ENCODE measurements around the gene PTCD3. TPM values are rescaled to one million over a fixed set of nuclear protein-coding genes. Genes with fewer than 3 reads are reported as not detected.

Gene PTCD3
- total RNA-seq, 1 donor from 2014 or later, result 47.8 TPM

DNA sequence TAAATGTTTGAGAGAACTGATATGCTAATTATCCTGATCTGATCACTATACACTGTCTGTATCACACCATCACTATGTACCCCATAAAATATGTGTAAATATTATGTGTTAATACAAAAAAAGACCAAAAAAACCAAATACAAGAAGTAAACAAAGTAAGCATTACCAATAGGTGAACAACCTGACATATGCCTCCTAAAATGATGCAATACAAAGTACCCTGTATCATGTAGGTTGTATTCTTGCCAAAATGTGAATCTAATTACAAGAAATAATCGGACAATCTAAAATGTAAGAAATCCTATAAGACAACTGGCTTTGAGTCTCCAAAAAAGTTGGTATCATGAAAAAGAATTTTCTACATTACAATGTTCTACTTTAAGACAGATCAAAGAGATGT lies 8.1 kb upstream of the PTCD3 start:
- TF ChIP-seq CTCF (conservative IDR thresholded peaks at IDR 0.05; ENCODE audit: low read depth, low read length), result no peak
- no peak for DNase-seq (ENCODE audit: low read depth)
- H3K4me3 ChIP-seq (ENCODE audit: low read depth, low read length), result no peak overlapping the region

GRCh38 chr2:86102157-86102556 lies 3.9 kb upstream of the PTCD3 start:
- no peak for TF ChIP-seq CTCF (conservative IDR thresholded peaks at IDR 0.05; ENCODE audit: low read depth, low read length)
- H3K4me3 ChIP-seq (ENCODE audit: low read depth, low read length), result no peak overlapping the region
- DNase-seq (ENCODE audit: low read depth), result no peak

DNA sequence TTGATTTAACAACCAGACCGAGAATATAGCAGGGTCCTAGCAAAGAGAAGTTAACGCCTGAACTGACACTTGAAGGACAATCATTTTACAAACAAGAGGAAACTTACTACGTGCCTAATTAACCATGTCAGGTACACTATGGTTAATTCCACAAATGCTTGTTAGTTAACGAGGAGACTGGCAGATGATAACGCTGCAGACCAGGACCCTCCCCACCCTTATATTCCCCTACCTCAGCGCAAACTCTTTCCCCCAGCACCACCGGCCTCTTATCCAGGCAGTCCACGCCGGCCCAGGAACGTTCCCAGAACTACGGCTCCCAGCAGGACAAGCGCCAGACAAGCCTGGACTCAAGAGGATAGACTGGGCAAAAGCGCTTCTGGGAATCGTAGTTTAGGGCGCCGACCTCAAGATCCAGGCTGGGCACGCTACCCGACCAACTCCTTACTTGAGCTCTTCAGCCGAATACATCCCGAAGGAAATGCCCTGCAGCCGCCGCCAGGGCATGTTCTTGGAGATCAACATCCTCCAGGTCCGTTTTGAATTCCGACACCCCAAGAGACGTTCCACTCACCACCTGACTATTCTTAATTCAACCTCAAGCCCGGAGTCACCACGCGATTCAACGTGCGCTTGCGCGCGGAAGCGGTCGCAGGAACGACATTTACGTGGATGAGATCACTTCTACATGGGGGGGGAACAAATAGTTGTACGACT lies 625 bp upstream of the PTCD3 start, which contains the start of gene POLR1A:
Gene POLR1A, minus strand, starts transcription at position 635 of the 717 bp plus-strand sequence. Its CDS starts 110 bp downstream, at position 525.
- TF ChIP-seq CTCF (conservative IDR thresholded peaks at IDR 0.05; ENCODE audit: low read depth, low read length), result no peak
- H3K4me3 ChIP-seq (ENCODE audit: low read depth, low read length), result peak within 1 kb of the TSS; percentile 76
- DNase-seq (ENCODE audit: low read depth), result peak; percentile 91

DNA sequence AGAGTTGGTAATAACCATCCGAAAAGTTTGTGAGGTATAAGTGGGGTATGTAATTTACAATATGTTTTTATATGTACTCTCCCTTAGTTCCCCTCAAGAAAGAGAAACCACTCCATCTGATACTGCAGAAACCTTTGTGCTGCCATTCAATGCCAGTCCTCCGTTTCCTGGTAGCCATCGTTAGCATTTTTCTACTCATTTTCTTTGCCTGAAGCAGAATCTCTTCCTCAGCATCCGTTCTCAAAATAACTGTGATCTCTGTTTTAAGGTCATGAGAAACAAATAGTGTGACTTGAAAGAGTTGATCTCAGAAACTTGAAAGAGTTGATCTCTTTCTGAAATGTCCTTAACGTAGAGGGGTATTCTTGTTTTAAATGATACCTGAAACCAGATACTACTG lies 996 bp downstream of the PTCD3 start:
- TF ChIP-seq CTCF (conservative IDR thresholded peaks at IDR 0.05; ENCODE audit: low read depth, low read length), result no peak
- peak overlapping the region; percentile 76 for H3K4me3 ChIP-seq (ENCODE audit: low read depth, low read length)
- no peak for DNase-seq (ENCODE audit: low read depth)

- TF ChIP-seq CTCF (conservative IDR thresholded peaks at IDR 0.05; ENCODE audit: low read depth, low read length), result no peak
- no peak overlapping the region for H3K4me3 ChIP-seq (ENCODE audit: low read depth, low read length)
- no peak for DNase-seq (ENCODE audit: low read depth)
Measured at GRCh38 chr2:86118130-86118529, 12.1 kb downstream of the PTCD3 start.

DNA sequence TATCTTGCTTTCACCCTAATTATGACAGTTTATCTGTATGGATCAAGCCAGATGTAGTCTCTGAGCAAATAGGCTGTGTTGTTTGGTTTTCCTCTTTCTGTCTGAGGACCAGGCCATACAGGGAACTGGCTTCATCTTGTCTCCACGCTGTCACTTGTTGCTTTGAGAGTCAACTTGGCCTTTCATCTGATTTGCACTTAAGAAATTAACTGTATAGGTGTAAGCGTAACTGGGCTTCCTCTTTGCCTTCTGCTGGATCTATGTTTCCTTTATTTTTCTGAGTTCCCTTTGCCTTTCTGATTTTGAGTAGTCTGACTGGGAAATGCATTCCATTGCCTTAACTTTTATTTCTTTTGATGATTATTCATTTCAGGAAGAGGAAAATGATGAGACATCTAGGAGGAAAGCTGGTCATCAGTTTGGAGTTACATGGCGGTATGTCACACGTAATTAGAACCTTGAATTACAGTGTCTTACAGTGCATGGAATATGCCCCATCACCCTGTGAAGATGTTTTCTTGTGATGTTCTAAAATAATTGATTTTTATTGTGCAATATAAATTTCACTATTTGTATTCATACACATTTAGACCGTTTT lies 17.4 kb downstream of the PTCD3 start:
- no peak for DNase-seq (ENCODE audit: low read depth)
- TF ChIP-seq CTCF (conservative IDR thresholded peaks at IDR 0.05; ENCODE audit: low read depth, low read length), result no peak
- H3K4me3 ChIP-seq (ENCODE audit: low read depth, low read length), result no peak overlapping the region

DNA sequence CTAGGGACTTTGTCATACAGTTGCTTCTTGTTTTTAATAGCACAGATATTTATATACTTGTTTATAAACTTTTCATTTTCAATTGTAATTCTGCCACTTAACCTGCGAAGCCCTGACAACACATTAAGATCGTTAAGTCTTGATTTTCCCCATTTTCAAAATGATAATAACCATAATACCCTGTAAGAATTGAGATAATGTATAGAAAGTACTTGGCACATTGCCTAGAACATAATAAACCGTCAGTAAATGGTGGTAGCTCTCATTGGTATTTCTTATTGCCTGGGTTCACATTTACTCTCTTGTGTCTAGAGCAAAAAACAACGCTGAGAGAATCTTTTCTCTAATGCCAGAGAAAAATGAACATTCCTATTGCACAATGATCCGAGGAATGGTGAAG lies 18.6 kb downstream of the PTCD3 start:
- DNase-seq (ENCODE audit: low read depth), result no peak
- H3K4me3 ChIP-seq (ENCODE audit: low read depth, low read length), result no peak overlapping the region
- TF ChIP-seq CTCF (conservative IDR thresholded peaks at IDR 0.05; ENCODE audit: low read depth, low read length), result no peak

Data from epithelial cell of proximal tubule (primary cell).